Suprapubic skin (tissue), 4 donors: Measurements from ENCODE around the gene SWAP70. TPM values are rescaled to one million over a fixed set of nuclear protein-coding genes. Genes with fewer than 3 reads are reported as not detected.
A peak's percentile ranks its signal among the peaks of the same experiment; 100 is the strongest.

Experiments
- DNase-seq, 2 donors: peaks; one replicate each; pipeline ENCODE4 v3.0.0-alpha.2; 2019; ENCODE audit warnings: low spot score in 2 of 2
- H3K27ac ChIP-seq: fragments of 200-600 bp; sonication (generic); one replicate; pipeline ENCODE4 v1.5.1; 2019
- H3K27me3 ChIP-seq: fragments of 200-600 bp; sonication (generic); one replicate; pipeline ENCODE4 v1.5.1; 2019
- H3K36me3 ChIP-seq: fragments of 200-600 bp; sonication (generic); one replicate; pipeline ENCODE4 v1.5.1; 2019
- H3K4me1 ChIP-seq: fragments of 200-600 bp; sonication (generic); one replicate; pipeline ENCODE4 v1.5.1; 2019
- H3K4me3 ChIP-seq: fragments of 200-600 bp; sonication (generic); one replicate; pipeline ENCODE4 v1.5.1; 2019; ENCODE audit warnings: mild to moderate bottlenecking
- H3K9me3 ChIP-seq: fragments of 200-600 bp; sonication (generic); one replicate; pipeline ENCODE4 v1.5.1; 2019
- EP300 ChIP-seq: sonication (generic); formaldehyde crosslinking; IDR thresholded peaks from one replicate; pipeline ENCODE4 v1.6.1; 2017; ENCODE audit warnings: antibody characterized with exemption
- POLR2A ChIP-seq, 2 donors: fragments of 450-650 bp; IDR thresholded peaks; one replicate each; pipeline ENCODE4 v1.6.1; 2017; ENCODE audit warnings: antibody characterized with exemption in 2 of 2, mild to moderate bottlenecking in 2 of 2, moderate library complexity in 2 of 2
- POLR2AphosphoS5 ChIP-seq, 3 donors: sonication (generic); formaldehyde crosslinking; IDR thresholded peaks; one replicate each; pipeline ENCODE4 v1.6.1; 2017; ENCODE audit warnings: antibody characterized with exemption in 3 of 3
- WGBS: methylation state at CpG from one replicate; pipeline ENCODE4 v1.1.5; 2018; 5-methylcytosine and 5-hydroxymethylcytosine counted together
- total RNA-seq, 4 donors: library from RNA; depleted of rRNA; stranded (reverse); fragments of >200 nt; gene quantifications; one replicate each; pipeline ENCODE4 v1.1.0, GENCODE V29; 2016
- TF ChIP-seq, protein P1 (sequence below), 2 donors: fragments of 200-600 bp in 1 of 2; fragments of 450-650 bp in 1 of 2; sonication (generic) in 1 of 2; IDR thresholded peaks; one replicate each; pipeline ENCODE4 v1.5.1; 2016 to 2019; ENCODE audit warnings: antibody characterized with exemption in 2 of 2, mild to moderate bottlenecking in 1 of 2, moderate library complexity in 1 of 2

The SWAP70 gene
- total RNA-seq, 4 donors from 2014 or later, result 27.6 to 64.9 (median 35.8) TPM

DNA sequence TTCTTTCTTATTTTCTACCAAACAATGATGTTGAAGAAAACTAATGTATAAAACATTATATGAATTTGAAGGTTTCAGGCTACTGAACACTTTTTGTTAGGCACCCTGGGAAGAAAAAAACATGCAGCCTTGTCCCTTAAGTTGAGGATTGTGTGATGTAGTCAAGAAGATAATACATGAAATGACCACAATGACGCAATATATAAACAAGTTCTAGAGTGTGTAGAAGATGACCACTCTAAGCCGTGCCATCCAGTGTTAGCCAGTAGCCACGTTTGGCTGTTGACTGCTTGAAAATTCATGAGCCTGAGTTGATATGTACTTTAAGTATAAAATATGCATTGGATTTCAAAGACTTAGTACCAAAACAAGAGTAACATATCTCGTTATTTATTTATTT, 16.2 kb downstream of the SWAP70 start:
- DNase-seq, result no peak
- no peaks in the 10 kb centered on the region for H3K9me3 ChIP-seq
- H3K27me3 ChIP-seq, result no peaks in the 10 kb centered on the region
- H3K27ac ChIP-seq, result no peak overlapping the region
- peaks cover 4% of the 10 kb centered on the region for H3K4me1 ChIP-seq
- H3K4me3 ChIP-seq, result no peak overlapping the region
- no peak for TF ChIP-seq POLR2AphosphoS5 (IDR thresholded peaks at IDR 0.05)
- no peak for TF ChIP-seq POLR2A (IDR thresholded peaks at IDR 0.05)
- TF ChIP-seq, protein P1, sequence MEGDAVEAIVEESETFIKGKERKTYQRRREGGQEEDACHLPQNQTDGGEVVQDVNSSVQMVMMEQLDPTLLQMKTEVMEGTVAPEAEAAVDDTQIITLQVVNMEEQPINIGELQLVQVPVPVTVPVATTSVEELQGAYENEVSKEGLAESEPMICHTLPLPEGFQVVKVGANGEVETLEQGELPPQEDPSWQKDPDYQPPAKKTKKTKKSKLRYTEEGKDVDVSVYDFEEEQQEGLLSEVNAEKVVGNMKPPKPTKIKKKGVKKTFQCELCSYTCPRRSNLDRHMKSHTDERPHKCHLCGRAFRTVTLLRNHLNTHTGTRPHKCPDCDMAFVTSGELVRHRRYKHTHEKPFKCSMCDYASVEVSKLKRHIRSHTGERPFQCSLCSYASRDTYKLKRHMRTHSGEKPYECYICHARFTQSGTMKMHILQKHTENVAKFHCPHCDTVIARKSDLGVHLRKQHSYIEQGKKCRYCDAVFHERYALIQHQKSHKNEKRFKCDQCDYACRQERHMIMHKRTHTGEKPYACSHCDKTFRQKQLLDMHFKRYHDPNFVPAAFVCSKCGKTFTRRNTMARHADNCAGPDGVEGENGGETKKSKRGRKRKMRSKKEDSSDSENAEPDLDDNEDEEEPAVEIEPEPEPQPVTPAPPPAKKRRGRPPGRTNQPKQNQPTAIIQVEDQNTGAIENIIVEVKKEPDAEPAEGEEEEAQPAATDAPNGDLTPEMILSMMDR (IDR thresholded peaks at IDR 0.05), result no peak
- no peak for TF ChIP-seq EP300
- H3K36me3 ChIP-seq, result no peaks in the 10 kb centered on the region
- 88% methylated on average over 4 of the region's 4 CpGs for WGBS

- Histone ChIP-seq H3K27ac (no peak overlapping the region), H3K4me3 (no peak overlapping the region), H3K4me1 (no peaks in the 10 kb centered on the region), H3K27me3 (no peaks in the 10 kb centered on the region), H3K36me3 (peaks cover 6% of the 10 kb centered on the region), H3K9me3 (no peaks in the 10 kb centered on the region)
- 73% methylated on average over 2 of the region's 2 CpGs for WGBS
- TF ChIP-seq POLR2AphosphoS5 (IDR thresholded peaks at IDR 0.05), result no peak
- no peak for TF ChIP-seq POLR2A (IDR thresholded peaks at IDR 0.05)
- no peak for TF ChIP-seq EP300
- TF ChIP-seq, protein P1 (IDR thresholded peaks at IDR 0.05), result no peak
- no peak for DNase-seq
Measured at GRCh38 chr11:9681583-9682372, 17.9 kb downstream of the SWAP70 start.

- Histone ChIP-seq H3K27me3 (no peaks in the 10 kb centered on the region), H3K36me3 (peaks cover 6% of the 10 kb centered on the region), H3K9me3 (no peaks in the 10 kb centered on the region), H3K4me1 (peaks cover 48% of the 10 kb centered on the region), H3K27ac (peak overlapping the region; percentile 84), H3K4me3 (no peak overlapping the region)
- 90% methylated on average over 2 of the region's 2 CpGs for WGBS
- TF ChIP-seq, protein P1 (IDR thresholded peaks at IDR 0.05), result no peak
- TF ChIP-seq EP300 (no peak), POLR2A (IDR thresholded peaks at IDR 0.05) (no peak), POLR2AphosphoS5 (IDR thresholded peaks at IDR 0.05) (no peak)
- DNase-seq, result no peak
Measured at GRCh38 chr11:9687711-9688477, 24.0 kb downstream of the SWAP70 start.

DNA sequence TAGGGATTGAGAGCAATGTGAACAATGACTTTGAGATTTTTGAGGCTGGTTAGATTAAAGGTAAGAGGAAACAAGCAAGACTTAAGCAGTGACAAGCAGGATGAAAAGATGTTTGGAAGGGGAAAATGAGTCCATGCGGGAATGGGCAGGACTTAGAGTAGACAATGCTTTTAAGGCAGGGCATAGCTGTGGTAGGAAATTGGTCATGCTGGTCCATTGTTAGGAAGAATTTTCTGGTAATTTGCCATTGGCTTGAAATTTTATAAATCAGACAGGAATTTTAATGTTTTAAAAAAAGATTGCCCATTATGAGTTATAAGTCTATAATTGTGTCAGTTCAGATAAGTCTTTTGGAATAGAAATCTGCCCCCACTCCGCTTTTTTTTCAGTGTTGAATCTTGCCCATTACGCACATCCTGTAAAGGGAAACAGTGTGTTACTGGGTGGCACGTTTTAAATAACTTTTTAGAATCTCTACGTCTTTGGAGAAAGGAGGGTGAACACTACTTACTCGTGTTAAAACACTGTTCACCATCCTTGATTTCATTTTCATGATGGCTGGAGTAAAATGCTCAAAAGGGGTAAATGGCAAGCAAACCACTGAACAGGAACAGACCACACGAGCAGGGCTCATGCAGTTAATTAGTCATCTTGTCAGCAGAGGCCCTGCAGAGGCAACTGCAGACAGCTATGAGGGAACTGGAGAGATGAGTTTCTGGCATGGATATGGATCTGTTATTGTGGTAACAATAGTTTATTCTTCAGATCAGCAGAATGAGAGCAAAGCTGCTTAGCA, 25.0 kb downstream of the SWAP70 start:
- Histone ChIP-seq H3K9me3 (no peaks in the 10 kb centered on the region), H3K4me3 (no peak overlapping the region), H3K27ac (peak overlapping the region; percentile 84), H3K4me1 (peaks cover 56% of the 10 kb centered on the region), H3K27me3 (no peaks in the 10 kb centered on the region), H3K36me3 (peaks cover 6% of the 10 kb centered on the region)
- DNase-seq, result no peak
- no peak for TF ChIP-seq EP300
- WGBS, result 40% methylated on average over 7 of the region's 7 CpGs

- no peak overlapping the region for H3K4me3 ChIP-seq
- peak in 1 of 2 donors; percentile 64 for DNase-seq
- 21% methylated on average over 5 of the region's 5 CpGs for WGBS
- peaks cover 59% of the 10 kb centered on the region for H3K4me1 ChIP-seq
- H3K36me3 ChIP-seq, result peaks cover 10% of the 10 kb centered on the region
- H3K27me3 ChIP-seq, result no peaks in the 10 kb centered on the region
- TF ChIP-seq EP300, result no peak
- H3K9me3 ChIP-seq, result no peaks in the 10 kb centered on the region
- peak overlapping the region; percentile 84 for H3K27ac ChIP-seq
Measured at GRCh38 chr11:9689721-9690120, 25.8 kb downstream of the SWAP70 start.

DNA sequence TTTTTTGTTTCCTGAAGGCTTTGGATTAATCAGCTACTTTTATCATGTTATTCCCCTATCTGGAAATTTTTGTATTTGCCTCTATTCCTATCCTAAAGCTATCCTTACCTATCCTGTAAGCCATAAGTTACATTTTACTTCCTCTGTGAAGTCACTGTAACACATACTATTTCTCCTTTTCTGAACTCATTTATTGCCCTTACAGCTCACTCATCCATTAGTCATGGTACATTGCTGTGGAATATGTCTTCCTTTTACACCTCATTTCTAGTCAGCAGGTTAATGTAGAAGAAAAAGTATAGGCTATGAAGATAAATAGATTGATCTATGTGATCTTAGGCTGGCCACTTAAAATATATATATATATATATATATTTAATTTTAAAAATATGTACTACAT, 28.0 kb downstream of the SWAP70 start:
- Histone ChIP-seq H3K4me1 (peaks cover 59% of the 10 kb centered on the region), H3K36me3 (peaks cover 15% of the 10 kb centered on the region), H3K27me3 (no peaks in the 10 kb centered on the region), H3K27ac (peak overlapping the region; percentile 48), H3K9me3 (no peaks in the 10 kb centered on the region), H3K4me3 (no peak overlapping the region)
- TF ChIP-seq POLR2A (IDR thresholded peaks at IDR 0.05) (no peak), POLR2AphosphoS5 (IDR thresholded peaks at IDR 0.05) (no peak), EP300 (no peak)
- TF ChIP-seq, protein P1 (IDR thresholded peaks at IDR 0.05), result no peak
- DNase-seq, result no peak
